Measurements from ENCODE around the gene UGT1A5. TPM values are rescaled to one million over a fixed set of nuclear protein-coding genes. Genes with fewer than 3 reads are reported as not detected.

Gene UGT1A5
- polyA plus RNA-seq, 1 of the 3 experiments (the other 2 are of a cell fraction) = not detected

- TF ChIP-seq ZBTB33 (IDR thresholded peaks at IDR 0.05; ENCODE audit: borderline replicate concordance, low read depth) (no peak), JUND (IDR thresholded peaks at IDR 0.05) (no peak)
Measured at GRCh38 chr2:233707940-233708644, 4.6 kb upstream of the UGT1A5 start (continued).

GRCh38 chr2:233708942-233709341 is 3.8 kb upstream of the UGT1A5 start:
- H4K20me1 ChIP-seq (ENCODE audit: insufficient read depth) = no peaks in the 10 kb centered on the region
- TF ChIP-seq USF1 (IDR thresholded peaks at IDR 0.05; ENCODE audit: borderline replicate concordance, low read depth) (peak; percentile 34; the same call in 1 of the 2 replicates), POLR2AphosphoS5 (IDR thresholded peaks at IDR 0.05; ENCODE audit: low read depth, low read length) (no peak)
- H3K27me3 ChIP-seq (ENCODE audit: insufficient read depth) = no peaks in the 10 kb centered on the region
- H3K4me1 ChIP-seq (ENCODE audit: control insufficient read depth in 1 of 2, insufficient read depth in 2 of 2, low read depth in 1 of 2, low read length in 1 of 2) = peaks cover 0 to 18% of the 10 kb centered on the region in 2 experiments; a peak in 2 of 4 replicates
- H3K9ac ChIP-seq = no peak overlapping the region
- WGBS (ENCODE audit: low lambda C conversion rate) = 75% methylated on average over 5 of the region's 5 CpGs
- ChIA-PET CTCF (no interaction called here), POLR2A (no interaction called here)
- no peaks in the 10 kb centered on the region for H3K36me3 ChIP-seq (replicated peaks in 1 of 2; ENCODE audit: control insufficient read depth in 1 of 2, insufficient read depth in 2 of 2, low read length in 1 of 2)
- H3K4me3 ChIP-seq (ENCODE audit: low read depth in 2 of 2, low read length in 1 of 2) = no peak overlapping the region
- H3K27ac ChIP-seq (ENCODE audit: low read depth in 2 of 2, low read length in 1 of 2) = no peak overlapping the region
- no peak for DNase-seq
- H3F3A ChIP-seq (replicated peaks; ENCODE audit: insufficient read depth) = peaks cover 2% of the 10 kb centered on the region
- H3K9me3 ChIP-seq = no peaks in the 10 kb centered on the region
- no peak overlapping the region for H3K4me2 ChIP-seq
- H3K79me2 ChIP-seq (ENCODE audit: insufficient read depth) = no peaks in the 10 kb centered on the region
- H2AFZ ChIP-seq (ENCODE audit: low read depth) = no peak overlapping the region; the same call in 1 of the 2 replicates
- no peaks in the 10 kb centered on the region for H3K9me2 ChIP-seq

- peaks cover 0 to 13% of the 10 kb centered on the region in 2 experiments; a peak in 2 of 4 replicates for H3K4me1 ChIP-seq (ENCODE audit: control insufficient read depth in 1 of 2, insufficient read depth in 2 of 2, low read depth in 1 of 2, low read length in 1 of 2)
- ChIA-PET CTCF (interaction anchor here (0.5 to 2.4 kb wide), 23 partner anchors 10 to 826 kb away, joined by 3 to 12 read pairs (median 3); partner anchors contain the start of genes UGT1A3 and USP40), POLR2A (no interaction called here)
- TF ChIP-seq EP300 (IDR thresholded peaks at IDR 0.05; ENCODE audit: borderline replicate concordance in 1 of 2, low read depth in 1 of 2, low read length in 1 of 2) = no peak
- peak; percentile 89 for TF ChIP-seq CTCF (IDR thresholded peaks at IDR 0.05)
- peak; percentile 82 for TF ChIP-seq RAD21 (IDR thresholded peaks at IDR 0.05; ENCODE audit: low read length)
- TF ChIP-seq RCOR1 (IDR thresholded peaks at IDR 0.05; ENCODE audit: low read length) = no peak
- no peak for TF ChIP-seq JUND (IDR thresholded peaks at IDR 0.05)
- no peak for TF ChIP-seq GABPA (IDR thresholded peaks at IDR 0.05; ENCODE audit: low read depth)
- TF ChIP-seq RXRA (IDR thresholded peaks at IDR 0.05; ENCODE audit: borderline replicate concordance, low read depth) = no peak
- TF ChIP-seq POLR2AphosphoS5 (IDR thresholded peaks at IDR 0.05; ENCODE audit: low read depth, low read length) = no peak
- TF ChIP-seq SMC3 (IDR thresholded peaks at IDR 0.05; ENCODE audit: low read depth, low read length) = peak; percentile 80
- TF ChIP-seq REST (IDR thresholded peaks at IDR 0.05; ENCODE audit: low read depth, low read length) = peak; percentile 60; the same call in 1 of the 2 replicates
- no peak for TF ChIP-seq RFX5 (IDR thresholded peaks at IDR 0.05; ENCODE audit: low read length)
- TF ChIP-seq SIN3A (IDR thresholded peaks at IDR 0.05; ENCODE audit: borderline replicate concordance, low read depth, low read length) = no peak
- TF ChIP-seq NFIC (IDR thresholded peaks at IDR 0.05; ENCODE audit: borderline replicate concordance) = no peak
- no peaks in the 10 kb centered on the region for H3K36me3 ChIP-seq (replicated peaks in 1 of 2; ENCODE audit: control insufficient read depth in 1 of 2, insufficient read depth in 2 of 2, low read length in 1 of 2)
- WGBS (ENCODE audit: low lambda C conversion rate) = 4% methylated on average over 5 of the region's 11 CpGs
- H3K79me2 ChIP-seq (ENCODE audit: insufficient read depth) = no peaks in the 10 kb centered on the region
- no peaks in the 10 kb centered on the region for H3K27me3 ChIP-seq (ENCODE audit: insufficient read depth)
- peak overlapping the region in 1 of 2 experiments; percentile 1; a peak in 1 of 4 replicates for H3K4me3 ChIP-seq (ENCODE audit: low read depth in 2 of 2, low read length in 1 of 2)
- peak; percentile 67 for DNase-seq
- H4K20me1 ChIP-seq (ENCODE audit: insufficient read depth) = no peaks in the 10 kb centered on the region
- H3K27ac ChIP-seq (ENCODE audit: low read depth in 2 of 2, low read length in 1 of 2) = no peak overlapping the region
- no peak overlapping the region for H2AFZ ChIP-seq (ENCODE audit: low read depth)
- H3F3A ChIP-seq (replicated peaks; ENCODE audit: insufficient read depth) = peaks cover 2% of the 10 kb centered on the region
- no peaks in the 10 kb centered on the region for H3K9me2 ChIP-seq
- no peak overlapping the region for H3K9ac ChIP-seq
- no peak overlapping the region for H3K4me2 ChIP-seq
- H3K9me3 ChIP-seq = no peaks in the 10 kb centered on the region
Measured at GRCh38 chr2:233711312-233712008, 1.2 kb upstream of the UGT1A5 start.
